NCI-H187 treated with DMSO at 0.1 percent for 48 hours (cell line): ENCODE measurements around the gene PACRG.

ENCODE experiments used
- DNase-seq: peaks from one replicate; lab custom pipeline; 2025; lab: John Stamatoyannopoulos, UW

PACRG gene

DNA sequence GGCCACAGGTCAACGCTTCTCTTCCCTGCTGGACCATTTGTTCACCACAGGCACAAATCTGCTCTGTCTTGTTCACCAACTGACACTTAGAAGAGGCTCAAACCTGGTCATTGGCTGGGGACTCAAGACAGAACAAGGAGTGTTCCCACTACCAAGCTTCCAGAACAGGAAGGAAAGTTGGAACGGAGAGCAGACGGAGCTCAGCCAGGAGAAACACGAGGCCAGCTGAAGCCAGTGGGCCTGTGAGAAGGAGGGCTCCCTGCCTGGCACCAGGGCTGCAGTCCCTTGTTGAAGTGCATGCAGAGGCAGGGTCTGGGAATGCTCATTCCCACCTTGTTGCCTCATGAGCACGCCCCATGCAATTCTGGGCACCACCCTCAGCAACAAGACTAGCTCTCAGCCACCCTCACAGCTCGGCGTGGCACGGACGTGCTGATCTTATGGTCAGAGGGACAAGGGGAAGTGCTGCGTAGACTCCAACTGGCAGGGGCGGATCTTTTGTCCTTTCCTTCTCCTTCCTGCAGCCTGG is 450.2 kb downstream of the PACRG start:
- DNase-seq: no peak

DNA sequence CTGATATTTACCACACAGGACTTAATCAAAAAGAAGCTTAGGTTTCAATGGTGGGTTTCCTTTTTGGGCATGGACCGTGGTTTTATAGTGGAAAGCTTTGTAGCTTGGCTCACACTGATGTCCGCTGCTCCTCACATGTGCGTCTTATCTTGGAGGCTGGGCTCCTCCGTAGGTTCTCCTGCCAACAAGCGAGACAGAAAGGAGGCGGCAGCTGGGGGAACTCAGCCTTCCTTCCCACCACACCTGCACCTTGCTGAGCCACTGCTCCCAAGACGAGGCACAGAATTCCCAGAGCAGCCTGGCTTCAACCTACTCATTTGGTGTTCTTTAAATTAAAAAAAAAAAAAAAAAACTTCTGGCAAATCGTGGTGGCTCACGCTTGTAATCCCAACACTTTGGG is 451.3 kb downstream of the PACRG start:
- no peak for DNase-seq

- no peak for DNase-seq
These were observed 451.9 kb downstream of the PACRG start for GRCh38 chr6:163179721-163180120.

- DNase-seq: no peak
These were observed 453.2 kb downstream of the PACRG start for GRCh38 chr6:163180874-163181541.

DNA sequence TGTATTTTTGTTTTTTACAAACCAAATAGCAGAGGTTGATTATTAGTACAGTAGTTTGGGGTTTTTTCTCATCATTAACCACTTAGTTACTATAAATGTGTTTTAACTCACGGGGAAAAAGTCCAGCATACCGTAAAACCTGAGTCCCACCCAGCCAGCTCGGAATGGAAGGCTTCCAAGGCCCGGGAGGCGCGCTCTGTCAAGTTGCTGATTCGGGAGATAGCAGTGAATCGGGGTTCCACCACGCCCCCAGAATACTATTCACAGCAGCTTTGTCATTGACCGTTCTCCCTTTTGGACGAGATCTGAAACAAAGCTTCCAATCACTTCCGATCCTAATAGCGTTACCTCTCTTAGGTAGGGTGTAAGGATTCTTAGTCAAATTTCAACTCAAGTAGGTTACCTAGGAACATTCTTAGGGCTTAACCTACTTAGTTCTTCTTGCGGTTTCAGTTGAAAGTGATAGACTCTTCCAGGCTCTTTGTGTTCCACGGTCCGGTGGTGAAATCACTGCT is 453.9 kb downstream of the PACRG start:
- no peak for DNase-seq

DNA sequence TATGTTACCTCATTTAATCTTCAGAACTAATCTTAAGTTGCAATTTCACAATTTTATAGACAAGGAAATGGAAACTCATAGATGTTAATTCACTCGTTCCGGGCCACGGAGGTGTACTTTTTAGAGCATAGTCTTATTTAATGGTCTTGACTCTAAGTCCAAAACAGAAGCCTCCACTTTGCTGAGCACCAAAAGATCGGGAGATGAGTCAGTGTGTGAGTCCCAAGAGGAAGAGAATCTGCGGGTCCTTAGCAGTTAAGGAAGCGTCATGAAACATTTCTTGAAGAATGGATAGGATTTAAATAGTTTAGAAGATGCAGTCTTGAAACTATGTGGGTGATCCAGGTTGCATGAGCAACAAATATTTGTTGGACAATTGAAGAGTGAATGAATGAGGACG is 454.9 kb downstream of the PACRG start:
- DNase-seq: no peak

DNA sequence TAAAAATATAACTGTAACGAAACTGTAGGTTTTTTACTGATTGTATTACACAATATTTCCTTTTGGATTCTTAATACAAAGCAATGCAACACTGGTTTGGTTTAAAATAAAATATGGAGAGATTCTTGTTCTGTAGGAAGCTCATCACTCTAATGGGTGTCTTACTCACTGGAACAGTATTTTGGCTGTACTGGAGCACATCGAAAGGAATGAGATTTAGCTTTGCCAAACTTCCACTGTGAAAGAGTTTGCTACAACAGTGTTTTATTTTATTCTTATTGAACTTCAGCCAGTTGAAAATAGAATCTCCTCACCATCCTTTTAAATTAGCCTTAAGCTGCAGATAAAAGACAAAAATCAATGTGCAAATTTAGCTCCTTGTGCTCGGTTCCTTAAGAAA is 456.0 kb downstream of the PACRG start:
- DNase-seq: no peak

DNA sequence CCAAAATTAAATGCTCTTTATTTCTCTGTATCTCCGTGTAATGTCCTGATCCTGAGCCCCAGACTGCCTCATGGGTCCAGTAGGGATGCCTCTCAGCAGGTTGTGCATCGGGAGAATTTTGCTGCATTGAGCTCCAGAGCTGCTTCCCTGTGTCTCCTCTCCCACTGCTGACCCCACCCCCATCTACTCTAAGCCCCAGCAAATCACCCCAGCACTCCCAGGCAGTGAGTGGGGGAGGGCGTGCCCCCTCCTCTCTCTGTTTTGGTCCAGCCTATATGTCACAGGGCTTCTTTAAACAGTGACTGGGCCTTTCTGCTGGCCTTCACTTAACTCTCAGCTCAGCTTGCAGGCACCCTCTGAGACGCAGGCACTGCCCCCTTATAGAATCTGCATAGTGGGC is 458.0 kb downstream of the PACRG start:
- no peak for DNase-seq

- no peak for DNase-seq
These were observed 458.8 kb downstream of the PACRG start for GRCh38 chr6:163186527-163186926.

DNA sequence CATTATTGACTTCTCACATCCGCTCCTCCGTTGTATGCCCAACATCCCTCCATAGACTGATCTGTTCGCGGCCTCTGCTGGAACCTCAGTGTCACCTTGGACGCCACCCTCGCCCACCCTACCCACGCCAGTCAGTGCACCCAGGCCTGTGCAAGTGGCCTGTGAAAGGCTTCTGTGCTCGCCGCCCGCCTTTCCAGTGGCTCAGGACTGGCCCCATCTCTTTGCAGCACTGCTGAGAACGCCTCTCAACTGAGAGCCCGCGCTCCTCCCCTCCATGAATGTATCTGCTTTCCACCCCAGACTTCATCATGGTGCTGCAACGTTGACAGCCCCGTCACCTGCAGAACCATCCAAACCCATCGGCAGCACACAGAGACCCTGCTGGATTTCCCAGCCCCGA is 459.4 kb downstream of the PACRG start:
- no peak for DNase-seq

DNA sequence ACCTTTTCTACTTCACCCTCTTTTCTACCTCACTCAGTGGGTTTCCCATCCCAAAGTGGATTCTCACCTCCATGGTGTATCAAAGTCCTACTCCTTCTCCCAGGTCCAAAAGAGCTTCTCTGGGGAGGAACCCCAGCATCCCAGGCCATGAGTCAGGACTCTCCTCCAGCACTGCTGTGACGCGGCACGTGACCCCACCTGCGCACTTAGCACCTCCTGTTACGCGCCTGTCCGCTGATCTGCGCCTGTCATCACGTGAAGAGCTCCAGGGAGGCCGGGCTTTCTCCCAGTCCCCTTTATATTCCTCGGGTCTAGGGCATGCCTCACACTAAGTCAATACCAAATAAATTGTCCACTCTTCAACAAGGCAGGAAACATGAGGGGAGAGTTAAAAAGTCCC is 459.8 kb downstream of the PACRG start:
- no peak for DNase-seq

GRCh38 chr6:163188746-163189145 is 461.0 kb downstream of the PACRG start:
- DNase-seq: no peak

DNA sequence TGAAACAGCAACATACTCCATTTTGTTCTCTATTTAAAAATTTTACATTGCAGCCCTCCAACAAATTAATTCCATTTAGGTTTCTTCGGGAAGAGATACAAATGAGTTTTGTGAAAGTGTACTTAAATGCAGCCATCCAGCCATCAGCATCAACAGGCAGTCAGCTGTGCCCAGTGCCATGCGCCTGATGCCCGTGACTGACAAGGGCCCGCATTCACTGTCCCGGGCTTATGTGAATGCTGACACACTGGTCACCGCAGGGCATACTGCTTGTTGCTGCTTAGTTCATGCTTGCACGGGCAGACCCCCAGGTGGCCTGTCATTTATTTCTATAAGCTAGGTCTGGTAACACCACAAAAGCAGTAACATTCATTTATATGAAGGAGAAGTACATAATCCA is 461.8 kb downstream of the PACRG start:
- DNase-seq: no peak

GRCh38 chr6:163190786-163191185 is 463.0 kb downstream of the PACRG start:
- DNase-seq: no peak

DNA sequence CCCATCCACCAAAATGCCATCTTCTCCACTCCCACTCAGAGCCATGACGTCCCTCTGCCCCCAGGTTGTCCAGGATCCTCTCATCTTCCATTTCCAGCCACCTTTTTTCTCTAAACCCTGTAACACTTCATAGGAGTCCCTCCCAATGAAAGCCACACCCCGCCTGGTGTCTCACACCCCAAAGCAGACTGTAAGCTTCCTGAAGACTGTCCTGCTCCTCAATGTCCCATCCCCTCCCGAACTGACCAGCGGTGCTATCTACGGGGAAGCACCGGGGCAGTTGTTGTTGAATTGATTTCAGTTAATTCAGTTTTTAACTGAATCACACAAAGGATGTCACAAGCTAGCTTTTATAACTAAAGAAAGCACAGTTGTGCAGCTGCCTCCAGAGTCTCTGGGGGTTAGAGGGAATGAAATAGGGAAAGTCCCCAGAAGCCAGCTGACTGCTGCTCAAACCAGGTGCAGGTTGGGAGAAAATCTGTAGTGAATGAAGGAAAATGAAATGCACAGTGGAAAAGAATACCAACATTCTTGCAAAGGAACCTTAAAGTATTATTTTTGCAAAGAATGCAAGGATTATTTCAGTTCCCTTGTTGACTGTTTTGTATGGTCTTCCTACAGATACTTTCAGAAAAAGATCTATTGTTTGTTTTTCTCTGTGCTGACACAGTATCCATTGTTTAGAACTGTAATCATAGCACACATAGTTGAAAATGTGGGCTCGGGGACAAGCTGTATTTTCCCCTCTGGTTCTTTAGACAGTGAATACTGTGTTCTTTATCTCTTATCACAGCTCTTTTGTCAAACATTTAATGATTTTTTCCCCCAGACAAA is 464.1 kb downstream of the PACRG start:
- no peak for DNase-seq

DNA sequence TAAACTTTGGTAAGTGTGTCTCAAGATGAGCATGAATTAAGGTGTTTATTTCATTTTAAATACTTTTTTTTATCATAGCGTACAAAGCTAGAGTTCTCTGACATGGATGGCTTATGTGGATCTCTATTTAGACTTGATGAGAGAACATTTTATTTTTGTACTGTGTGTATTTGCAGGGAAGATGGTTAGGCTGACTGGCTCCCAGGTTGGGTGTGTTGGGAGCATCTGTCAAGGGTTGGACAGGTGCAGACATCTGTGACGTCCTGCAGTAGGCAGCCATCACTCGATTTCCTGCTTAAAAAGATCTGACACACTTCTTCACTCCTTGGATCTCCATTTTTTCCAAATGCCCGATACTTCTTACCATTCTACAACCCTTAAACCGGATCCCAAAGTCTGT is 464.8 kb downstream of the PACRG start:
- no peak for DNase-seq

DNA sequence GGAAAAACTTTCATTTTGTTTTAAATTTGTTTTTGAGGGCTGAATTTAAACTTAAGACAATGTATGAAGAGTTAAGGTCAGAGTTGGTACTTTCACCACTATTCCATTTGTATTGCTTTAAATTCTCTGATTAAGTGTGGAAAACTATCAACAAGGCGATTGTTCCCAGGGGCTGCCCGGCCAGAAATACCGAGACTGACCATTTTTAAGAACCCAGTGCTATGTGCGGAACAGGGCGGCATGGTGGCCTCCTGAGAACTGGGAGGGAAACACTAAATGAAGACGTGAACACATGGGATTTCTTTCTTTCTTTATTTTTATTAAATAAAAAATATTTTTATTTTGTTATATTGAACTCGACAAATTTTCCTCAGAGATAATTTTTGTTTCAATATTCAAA is 465.6 kb downstream of the PACRG start:
- no peak for DNase-seq

- no peak for DNase-seq
These were observed 468.2 kb downstream of the PACRG start for GRCh38 chr6:163195721-163196691.

GRCh38 chr6:163197839-163198238 is 470.1 kb downstream of the PACRG start:
- DNase-seq: no peak

GRCh38 chr6:163198396-163198795 is 470.6 kb downstream of the PACRG start:
- DNase-seq: no peak

DNA sequence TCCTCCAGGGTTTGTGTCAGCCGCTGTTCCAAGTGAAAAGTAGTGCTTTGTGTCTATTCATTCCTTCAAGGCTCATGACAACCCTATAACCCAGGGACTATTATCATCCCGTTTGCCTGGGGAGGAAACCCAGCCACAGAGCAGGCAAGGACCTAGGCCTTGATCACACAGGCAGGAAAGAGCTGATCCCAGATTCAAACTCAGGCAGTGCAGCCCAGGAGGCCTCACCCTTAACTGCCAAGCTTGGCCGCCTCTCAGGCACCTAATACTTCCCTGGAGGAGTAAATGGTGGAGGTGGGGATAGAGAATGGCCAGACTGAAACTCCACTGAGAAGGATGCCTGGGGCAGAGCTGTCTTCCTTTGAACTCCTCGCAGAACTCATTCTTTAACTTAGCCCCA is 471.6 kb downstream of the PACRG start:
- DNase-seq: no peak

GRCh38 chr6:163200289-163200688 is 472.5 kb downstream of the PACRG start:
- no peak for DNase-seq
